Measurements from ENCODE around the gene TTC23.

The TTC23 gene

GRCh38 chr15:99168601-99169580 is 80.5 kb downstream of the TTC23 start:
- Histone ChIP-seq H3K4me3 (ENCODE audit: severe bottlenecking) (no peak overlapping the region), H3K27ac (ENCODE audit: poor library complexity, severe bottlenecking) (no peak overlapping the region), H3K9me3 (ENCODE audit: severe bottlenecking) (no peaks in the 10 kb centered on the region), H3K4me1 (ENCODE audit: insufficient read depth, poor library complexity, severe bottlenecking) (no peaks in the 10 kb centered on the region), H3K27me3 (ENCODE audit: insufficient read depth, poor library complexity, severe bottlenecking) (no peaks in the 10 kb centered on the region), H3K36me3 (ENCODE audit: low read depth) (peaks cover 34% of the 10 kb centered on the region)
- ATAC-seq (ENCODE audit: low read depth) (no peak), DNase-seq (ENCODE audit: low spot score) (no peak)
- no peak for TF ChIP-seq CTCF (IDR thresholded peaks at IDR 0.05; ENCODE audit: poor library complexity, severe bottlenecking)

GRCh38 chr15:99167640-99168039 is 81.7 kb downstream of the TTC23 start:
- Histone ChIP-seq H3K36me3 (ENCODE audit: low read depth) (peaks cover 28% of the 10 kb centered on the region), H3K27ac (ENCODE audit: poor library complexity, severe bottlenecking) (no peak overlapping the region), H3K4me3 (ENCODE audit: severe bottlenecking) (no peak overlapping the region), H3K27me3 (ENCODE audit: insufficient read depth, poor library complexity, severe bottlenecking) (no peaks in the 10 kb centered on the region), H3K4me1 (ENCODE audit: insufficient read depth, poor library complexity, severe bottlenecking) (no peaks in the 10 kb centered on the region), H3K9me3 (ENCODE audit: severe bottlenecking) (no peaks in the 10 kb centered on the region)
- ATAC-seq (ENCODE audit: low read depth) (no peak), DNase-seq (ENCODE audit: low spot score) (no peak)
- no peak for TF ChIP-seq CTCF (IDR thresholded peaks at IDR 0.05; ENCODE audit: poor library complexity, severe bottlenecking)

GRCh38 chr15:99167201-99167600 is 82.2 kb downstream of the TTC23 start:
- ATAC-seq (ENCODE audit: low read depth) (no peak), DNase-seq (ENCODE audit: low spot score) (no peak)
- Histone ChIP-seq H3K4me3 (ENCODE audit: severe bottlenecking) (no peak overlapping the region), H3K27me3 (ENCODE audit: insufficient read depth, poor library complexity, severe bottlenecking) (no peaks in the 10 kb centered on the region), H3K27ac (ENCODE audit: poor library complexity, severe bottlenecking) (no peak overlapping the region), H3K4me1 (ENCODE audit: insufficient read depth, poor library complexity, severe bottlenecking) (no peaks in the 10 kb centered on the region), H3K36me3 (ENCODE audit: low read depth) (peaks cover 24% of the 10 kb centered on the region), H3K9me3 (ENCODE audit: severe bottlenecking) (no peaks in the 10 kb centered on the region)
- TF ChIP-seq CTCF (IDR thresholded peaks at IDR 0.05; ENCODE audit: poor library complexity, severe bottlenecking): no peak

GRCh38 chr15:99165956-99166689 is 83.3 kb downstream of the TTC23 start:
- no peak overlapping the region for H3K27ac ChIP-seq (ENCODE audit: poor library complexity, severe bottlenecking)
- no peaks in the 10 kb centered on the region for H3K4me1 ChIP-seq (ENCODE audit: insufficient read depth, poor library complexity, severe bottlenecking)
- ATAC-seq (ENCODE audit: low read depth) (no peak), DNase-seq (ENCODE audit: low spot score) (no peak)
- H3K36me3 ChIP-seq (ENCODE audit: low read depth): peaks cover 29% of the 10 kb centered on the region
- no peak for TF ChIP-seq CTCF (IDR thresholded peaks at IDR 0.05; ENCODE audit: poor library complexity, severe bottlenecking)
- no peaks in the 10 kb centered on the region for H3K27me3 ChIP-seq (ENCODE audit: insufficient read depth, poor library complexity, severe bottlenecking)
- H3K9me3 ChIP-seq (ENCODE audit: severe bottlenecking): no peaks in the 10 kb centered on the region
- no peak overlapping the region for H3K4me3 ChIP-seq (ENCODE audit: severe bottlenecking)
